MCF 10A (cell line): Measurements from ENCODE around the gene WNT10A. TPM values are rescaled to one million over a fixed set of nuclear protein-coding genes. Genes with fewer than 3 reads are reported as not detected.

Experiments used
- BruUV-seq: library from RNA; stranded (reverse); fragments of 400-500 nt; replicated peaks from 2 replicates; lab custom pipeline; 2021; lab: Mats Ljungman, UMichigan
- CTCF ChIA-PET: fragments of 300-600 bp; sonication (Branson Sonifier 250); formaldehyde crosslinking; extraction: SDS; loops from one replicate; lab custom pipeline; 2021; ENCODE audit warnings: antibody characterized with exemption, inconsistent platforms; lab: Yijun Ruan, JAX
- POLR2A ChIA-PET: fragments of 300-600, 350-650 bp; sonication (Branson Sonifier 250); formaldehyde crosslinking; extraction: SDS; loops from one replicate; lab custom pipeline; 2020; ENCODE audit warnings: antibody characterized with exemption, inconsistent platforms; lab: Yijun Ruan, JAX
- DNase-seq: peaks from one replicate; pipeline ENCODE4 v3.0.0-alpha.2; 2018; ENCODE audit not compliant: unreplicated experiment
- H3K27ac Mint-ChIP-seq: one replicate; pipeline ENCODE4 v1.8.0; 2022; ENCODE audit warnings: mild to moderate bottlenecking, low read depth, mixed read lengths; ENCODE audit not compliant: unreplicated experiment
- H3K27me3 Mint-ChIP-seq: one replicate; pipeline ENCODE4 v1.8.0; 2022; ENCODE audit warnings: mixed read lengths; ENCODE audit not compliant: insufficient read depth, unreplicated experiment
- H3K36me3 Mint-ChIP-seq: one replicate; pipeline ENCODE4 v1.8.0; 2022; ENCODE audit warnings: mild to moderate bottlenecking, moderate library complexity, mixed read lengths; ENCODE audit not compliant: insufficient read depth, unreplicated experiment
- H3K4me1 Mint-ChIP-seq: one replicate; pipeline ENCODE4 v1.8.0; 2022; ENCODE audit warnings: mixed read lengths; ENCODE audit not compliant: insufficient read depth, unreplicated experiment
- H3K4me3 Mint-ChIP-seq: one replicate; pipeline ENCODE4 v1.8.0; 2022; ENCODE audit warnings: mild to moderate bottlenecking, moderate library complexity, mixed read lengths; ENCODE audit not compliant: unreplicated experiment
- H3K9me3 Mint-ChIP-seq: one replicate; pipeline ENCODE4 v1.8.0; 2022; ENCODE audit warnings: mixed read lengths; ENCODE audit not compliant: unreplicated experiment
- CTCF ChIP-seq: fragments of 200-600 bp; IDR thresholded peaks from one replicate; pipeline ENCODE4 v1.8.0; 2022; ENCODE audit warnings: antibody characterized with exemption, mild to moderate bottlenecking; ENCODE audit not compliant: unreplicated experiment
- intact Hi-C: fragments of 100-400 bp; cut with micrococcal nuclease; formaldehyde crosslinking; loops from 2 replicates; pipeline ENCODE4 v1.14.1; 2022
- total RNA-seq: library from RNA; stranded (reverse); gene quantifications from 2 replicates; pipeline ENCODE4 v1.2.3, GENCODE V29; 2022

The WNT10A gene
- total RNA-seq, 1 experiment from 2014 or later, result not detected

- DNase-seq, result no peak
- Mint-ChIP-seq H3K4me3 (no peak overlapping the region), H3K27me3 (peaks cover 22% of the 10 kb centered on the region), H3K9me3 (no peaks in the 10 kb centered on the region), H3K36me3 (peaks cover 7% of the 10 kb centered on the region), H3K27ac (no peak overlapping the region), H3K4me1 (peaks cover 22% of the 10 kb centered on the region)
- TF ChIP-seq CTCF, result no peak
- POLR2A ChIA-PET, result no interaction called here
- intact Hi-C loops, result loop anchor here (5.0 kb wide), 1 partner anchor 142 kb away; no protein-coding TSS in a partner anchor
- BruUV-seq, result no TSS peak
- CTCF ChIA-PET, result interaction anchor here (1.3 to 6.6 kb wide), 2 partner anchors 22 to 43 kb away, joined by 9 to 61 read pairs; no protein-coding TSS in a partner anchor
Measured at GRCh38 chr2:218854860-218855259, 25.8 kb upstream of the WNT10A start.

- H3K36me3 Mint-ChIP-seq, result peaks cover 7% of the 10 kb centered on the region
- intact Hi-C loops, result no loop called here
Measured at GRCh38 chr2:218855305-218856166, 25.1 kb upstream of the WNT10A start.

GRCh38 chr2:218856167-218856895 is 24.3 kb upstream of the WNT10A start:
- BruUV-seq, result no TSS peak
- POLR2A ChIA-PET, result interaction anchor here (0.6 to 1.2 kb wide), 2 partner anchors 423 to 586 kb away, joined by 3 read pairs; partner anchors contain the start of gene DNAJB2
- H3K27me3 Mint-ChIP-seq, result peaks cover 37% of the 10 kb centered on the region
- H3K4me1 Mint-ChIP-seq, result peaks cover 21% of the 10 kb centered on the region
- intact Hi-C loops, result no loop called here
- H3K27ac Mint-ChIP-seq, result no peak overlapping the region
- DNase-seq, result no peak
- H3K36me3 Mint-ChIP-seq, result peaks cover 7% of the 10 kb centered on the region
- no peak overlapping the region for H3K4me3 Mint-ChIP-seq
- H3K9me3 Mint-ChIP-seq, result no peaks in the 10 kb centered on the region
- CTCF ChIA-PET, result interaction anchor here (1.3 to 6.6 kb wide), 2 partner anchors 20 to 42 kb away, joined by 9 to 61 read pairs; no protein-coding TSS in a partner anchor
- TF ChIP-seq CTCF, result no peak

More at GRCh38 chr2:218855305-218856166, 25.1 kb upstream of the WNT10A start:
- Mint-ChIP-seq H3K27me3 (peaks cover 29% of the 10 kb centered on the region), H3K9me3 (no peaks in the 10 kb centered on the region), H3K4me3 (no peak overlapping the region), H3K27ac (no peak overlapping the region), H3K4me1 (peaks cover 21% of the 10 kb centered on the region)
- TF ChIP-seq CTCF, result no peak
- DNase-seq, result no peak
- CTCF ChIA-PET, result interaction anchor here (1.3 to 6.6 kb wide), 2 partner anchors 21 to 42 kb away, joined by 9 to 61 read pairs; no protein-coding TSS in a partner anchor
- POLR2A ChIA-PET, result interaction anchor here (0.6 to 1.2 kb wide), 2 partner anchors 423 to 585 kb away, joined by 3 read pairs; partner anchors contain the start of gene DNAJB2
- BruUV-seq, result no TSS peak

GRCh38 chr2:218856896-218857243 is 23.8 kb upstream of the WNT10A start:
- Mint-ChIP-seq H3K9me3 (no peaks in the 10 kb centered on the region), H3K4me3 (no peak overlapping the region), H3K4me1 (peaks cover 21% of the 10 kb centered on the region), H3K27ac (no peak overlapping the region), H3K27me3 (peaks cover 42% of the 10 kb centered on the region), H3K36me3 (peaks cover 7% of the 10 kb centered on the region)
- BruUV-seq, result no TSS peak
- no peak for DNase-seq
- POLR2A ChIA-PET, result no interaction called here
- intact Hi-C loops, result no loop called here
- no peak for TF ChIP-seq CTCF
- CTCF ChIA-PET, result interaction anchor here (2.2 kb wide), 1 partner anchor 20 kb away, joined by 12 read pairs; no protein-coding TSS in a partner anchor
